Neural progenitor cell (in vitro differentiated cells): ENCODE measurements around the gene ZNF148. TPM values are rescaled to one million over a fixed set of nuclear protein-coding genes. Genes with fewer than 3 reads are reported as not detected.
"Not testable (repeated sequence)": the region's sequence is repeated elsewhere in the genome, so short reads cannot be mapped to it uniquely, and the experiment has no call there.

Experiments used
- DNase-seq: peaks from one replicate; pipeline ENCODE4 v3.0.0-alpha.2; 2016; ENCODE audit warnings: low spot score
- H2AFZ ChIP-seq: fragments of 200-600 bp; sonication (generic); replicated peaks from 2 replicates; pipeline ENCODE4 v1.6.1; 2016; ENCODE audit warnings: antibody characterized with exemption
- H3F3A ChIP-seq: fragments of 200-600 bp; sonication (generic); 2 replicates; pipeline ENCODE4 v1.6.1; 2016; ENCODE audit warnings: antibody characterized with exemption, low read depth
- H3K27ac ChIP-seq: fragments of 200-600 bp; sonication (generic); 2 replicates; pipeline ENCODE4 v1.5.1; 2016; ENCODE audit warnings: mild to moderate bottlenecking
- H3K27me3 ChIP-seq: fragments of 200-600 bp; sonication (generic); 2 replicates; pipeline ENCODE4 v1.6.1; 2016; ENCODE audit warnings: mild to moderate bottlenecking, moderate library complexity
- H3K36me3 ChIP-seq: fragments of 200-600 bp; sonication (generic); 2 replicates; pipeline ENCODE4 v1.5.1; 2016
- H3K4me1 ChIP-seq: fragments of 200-600 bp; sonication (generic); 2 replicates; pipeline ENCODE4 v1.6.1; 2016; ENCODE audit warnings: mixed run types
- H3K4me2 ChIP-seq: fragments of 200-600 bp; sonication (generic); 2 replicates; pipeline ENCODE4 v1.6.1; 2016
- H3K4me3 ChIP-seq: fragments of 200-600 bp; sonication (generic); 2 replicates; pipeline ENCODE4 v1.5.1; 2016
- H3K79me2 ChIP-seq: fragments of 200-600 bp; sonication (generic); 2 replicates; pipeline ENCODE4 v1.6.1; 2016; ENCODE audit warnings: low read depth
- H3K9ac ChIP-seq: fragments of 200-600 bp; sonication (generic); 2 replicates; pipeline ENCODE4 v1.6.1; 2016
- H3K9me3 ChIP-seq: fragments of 200-600 bp; sonication (generic); 2 replicates; pipeline ENCODE4 v1.5.1; 2016; ENCODE audit warnings: low read depth
- H4K20me1 ChIP-seq: fragments of 200-600 bp; sonication (generic); 2 replicates; pipeline ENCODE4 v1.6.1; 2016; ENCODE audit warnings: low read depth
- H3K27ac Mint-ChIP-seq: 3 replicates; pipeline ENCODE4 v1.8.0; 2021; ENCODE audit warnings: mixed read lengths
- H3K27me3 Mint-ChIP-seq: 2 replicates; pipeline ENCODE4 v1.8.0; 2022; ENCODE audit warnings: low read depth, mild to moderate bottlenecking, inconsistent platforms, moderate library complexity, mixed read lengths; ENCODE audit not compliant: insufficient read depth
- H3K36me3 Mint-ChIP-seq: 3 replicates; pipeline ENCODE4 v1.8.0; 2021; ENCODE audit warnings: mixed read lengths
- H3K4me1 Mint-ChIP-seq: 3 replicates; pipeline ENCODE4 v1.8.0; 2021; ENCODE audit warnings: mixed read lengths
- H3K4me3 Mint-ChIP-seq: 3 replicates; pipeline ENCODE4 v1.8.0; 2021; ENCODE audit warnings: mild to moderate bottlenecking, moderate library complexity, mixed read lengths
- H3K9me3 Mint-ChIP-seq: 3 replicates; pipeline ENCODE4 v1.8.0; 2020; ENCODE audit warnings: mixed read lengths
- EZH2 ChIP-seq: fragments of 200-600 bp; sonication (generic); IDR thresholded peaks from 2 replicates; pipeline ENCODE4 v1.6.1; 2017; ENCODE audit warnings: antibody characterized with exemption, mild to moderate bottlenecking, moderate library complexity
- EZH2phosphoT487 ChIP-seq: fragments of 200-600 bp; sonication (generic); IDR thresholded peaks from 2 replicates; pipeline ENCODE4 v1.6.1; 2017; ENCODE audit warnings: antibody characterized with exemption
- total RNA-seq: library from RNA; depleted of rRNA; stranded (reverse); fragments of >200 nt; gene quantifications from 2 replicates; pipeline ENCODE4 v1.2.3, GENCODE V29; 2015; ENCODE audit warnings: low replicate concordance
- TF ChIP-seq, protein P1 (sequence below): fragments of 200-600 bp; sonication (generic); IDR thresholded peaks from 2 replicates; pipeline ENCODE4 v1.5.1; 2017; ENCODE audit warnings: antibody characterized with exemption, mild to moderate bottlenecking

The ZNF148 gene
- total RNA-seq, 1 donor from 2014 or later: 37.1 TPM

DNA sequence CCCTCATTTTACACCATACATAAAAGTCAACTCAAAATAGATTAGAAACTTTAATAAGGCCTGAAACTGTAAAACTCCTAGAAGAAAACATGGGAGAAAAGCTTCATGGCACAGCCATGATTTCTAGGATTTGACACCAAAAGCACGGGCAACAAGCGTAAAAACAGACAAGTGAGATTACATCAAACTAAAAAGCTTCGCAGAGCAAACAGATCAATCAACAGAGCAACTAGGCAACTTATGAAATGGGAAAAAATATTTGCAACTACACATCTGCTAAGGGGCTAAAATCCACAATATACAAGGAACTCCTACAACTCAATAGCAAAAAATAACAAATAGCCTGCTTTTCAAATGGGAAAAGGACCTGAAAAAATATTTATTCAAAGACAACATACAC is 26.1 kb downstream of the ZNF148 start:
- no peak overlapping the region for H2AFZ ChIP-seq
- Mint-ChIP-seq H3K4me3 (no peak overlapping the region), H3K27ac (no peak overlapping the region), H3K4me1 (no peaks in the 10 kb centered on the region), H3K9me3 (peaks cover 67% of the 10 kb centered on the region), H3K36me3 (peaks cover 59% of the 10 kb centered on the region), H3K27me3 (no peaks in the 10 kb centered on the region)
- no peaks in the 10 kb centered on the region for H3F3A ChIP-seq
- no peak overlapping the region for H3K27ac ChIP-seq
- DNase-seq: no peak
- peaks cover under 1% of the 10 kb centered on the region for H3K36me3 ChIP-seq
- H3K4me3 ChIP-seq: no peak overlapping the region
- H3K79me2 ChIP-seq: peaks cover 100% of the 10 kb centered on the region
- H3K9me3 ChIP-seq: peaks cover 5% of the 10 kb centered on the region
- peaks cover 10% of the 10 kb centered on the region for H4K20me1 ChIP-seq
- no peaks in the 10 kb centered on the region for H3K27me3 ChIP-seq
- TF ChIP-seq EZH2 (no peak), EZH2phosphoT487 (no peak)
- TF ChIP-seq, protein P1, sequence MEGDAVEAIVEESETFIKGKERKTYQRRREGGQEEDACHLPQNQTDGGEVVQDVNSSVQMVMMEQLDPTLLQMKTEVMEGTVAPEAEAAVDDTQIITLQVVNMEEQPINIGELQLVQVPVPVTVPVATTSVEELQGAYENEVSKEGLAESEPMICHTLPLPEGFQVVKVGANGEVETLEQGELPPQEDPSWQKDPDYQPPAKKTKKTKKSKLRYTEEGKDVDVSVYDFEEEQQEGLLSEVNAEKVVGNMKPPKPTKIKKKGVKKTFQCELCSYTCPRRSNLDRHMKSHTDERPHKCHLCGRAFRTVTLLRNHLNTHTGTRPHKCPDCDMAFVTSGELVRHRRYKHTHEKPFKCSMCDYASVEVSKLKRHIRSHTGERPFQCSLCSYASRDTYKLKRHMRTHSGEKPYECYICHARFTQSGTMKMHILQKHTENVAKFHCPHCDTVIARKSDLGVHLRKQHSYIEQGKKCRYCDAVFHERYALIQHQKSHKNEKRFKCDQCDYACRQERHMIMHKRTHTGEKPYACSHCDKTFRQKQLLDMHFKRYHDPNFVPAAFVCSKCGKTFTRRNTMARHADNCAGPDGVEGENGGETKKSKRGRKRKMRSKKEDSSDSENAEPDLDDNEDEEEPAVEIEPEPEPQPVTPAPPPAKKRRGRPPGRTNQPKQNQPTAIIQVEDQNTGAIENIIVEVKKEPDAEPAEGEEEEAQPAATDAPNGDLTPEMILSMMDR: no peak
- no peak overlapping the region for H3K9ac ChIP-seq
- no peak overlapping the region for H3K4me2 ChIP-seq
- H3K4me1 ChIP-seq: no peaks in the 10 kb centered on the region

GRCh38 chr3:125343367-125343766 is 31.8 kb downstream of the ZNF148 start:
- H3K27me3 ChIP-seq, H3K4me3 Mint-ChIP-seq, H3K9ac ChIP-seq, H3F3A ChIP-seq, H2AFZ ChIP-seq, H4K20me1 ChIP-seq, H3K4me2 ChIP-seq, H3K27ac ChIP-seq, H3K4me1 Mint-ChIP-seq, H3K27me3 Mint-ChIP-seq, H3K27ac Mint-ChIP-seq, H3K9me3 ChIP-seq, H3K4me1 ChIP-seq, H3K4me3 ChIP-seq, DNase-seq: not testable (repeated sequence)
- peaks cover 55% of the 10 kb centered on the region for H3K36me3 Mint-ChIP-seq
- H3K9me3 Mint-ChIP-seq: peaks cover 74% of the 10 kb centered on the region
- peaks cover 16% of the 10 kb centered on the region for H3K36me3 ChIP-seq
- H3K79me2 ChIP-seq: peaks cover 97% of the 10 kb centered on the region

DNA sequence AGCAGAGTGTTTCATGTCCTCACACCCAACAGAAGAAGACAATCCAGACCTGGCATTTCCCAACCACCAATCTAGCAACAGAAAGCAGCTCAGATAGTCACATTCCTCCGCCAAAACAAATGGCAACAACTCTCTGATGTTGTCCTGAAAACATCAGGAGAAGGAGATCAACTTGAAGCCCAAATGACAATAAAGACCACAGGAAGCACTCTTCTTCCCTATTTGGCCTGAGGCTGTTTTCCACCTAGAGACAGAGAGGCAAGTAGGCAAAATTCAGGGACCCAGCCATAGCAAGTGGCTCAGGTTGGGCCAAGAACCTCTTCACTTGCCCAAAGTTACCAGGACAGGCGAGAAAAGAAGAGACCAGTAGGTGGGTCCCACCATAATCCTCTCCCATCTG is 35.0 kb downstream of the ZNF148 start:
- H3K4me3 ChIP-seq: no peak overlapping the region
- peaks cover 16% of the 10 kb centered on the region for H3K36me3 ChIP-seq
- peaks cover 4% of the 10 kb centered on the region for H3K9me3 ChIP-seq
- Mint-ChIP-seq H3K27ac (no peak overlapping the region), H3K4me1 (no peaks in the 10 kb centered on the region), H3K4me3 (no peak overlapping the region), H3K36me3 (peaks cover 39% of the 10 kb centered on the region), H3K27me3 (no peaks in the 10 kb centered on the region), H3K9me3 (peaks cover 61% of the 10 kb centered on the region)
- H3F3A ChIP-seq: no peaks in the 10 kb centered on the region
- H4K20me1 ChIP-seq: peaks cover 6% of the 10 kb centered on the region
- no peak for DNase-seq
- no peak overlapping the region for H3K9ac ChIP-seq
- no peaks in the 10 kb centered on the region for H3K4me1 ChIP-seq
- no peak overlapping the region for H3K27ac ChIP-seq
- H3K27me3 ChIP-seq: no peaks in the 10 kb centered on the region
- no peak overlapping the region for H3K4me2 ChIP-seq
- TF ChIP-seq EZH2phosphoT487: no peak
- no peak for TF ChIP-seq EZH2
- TF ChIP-seq, protein P1: no peak
- no peak overlapping the region for H2AFZ ChIP-seq
- peaks cover 97% of the 10 kb centered on the region for H3K79me2 ChIP-seq

DNA sequence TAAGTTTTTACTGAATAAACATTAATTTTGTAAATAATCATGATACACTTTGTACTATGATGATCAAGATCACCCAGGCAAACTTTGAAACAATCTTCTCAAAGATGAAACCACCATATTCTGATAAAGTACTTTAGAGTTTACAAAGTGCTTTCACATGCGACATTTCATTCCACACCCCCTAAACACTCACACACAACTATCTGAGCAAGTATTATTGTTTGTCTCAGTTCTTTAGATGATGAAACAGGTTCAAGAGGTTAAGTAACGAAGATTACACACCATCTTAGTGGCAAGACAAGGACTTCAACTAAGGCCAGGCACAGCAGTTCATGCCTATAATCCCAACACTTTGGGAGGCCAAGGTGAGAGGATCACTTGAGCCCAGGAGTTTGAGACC is 37.6 kb downstream of the ZNF148 start:
- peaks cover 6% of the 10 kb centered on the region for H4K20me1 ChIP-seq
- H3K36me3 ChIP-seq: peaks cover 9% of the 10 kb centered on the region
- peaks cover 97% of the 10 kb centered on the region for H3K79me2 ChIP-seq

More for the DNA sequence above, 37.6 kb downstream of the ZNF148 start:
- Histone ChIP-seq H3K27me3 (no peaks in the 10 kb centered on the region), H2AFZ (no peak overlapping the region), H3K9ac (no peak overlapping the region), H3K4me1 (no peaks in the 10 kb centered on the region), H3K4me3 (no peak overlapping the region), H3K27ac (no peak overlapping the region), H3K9me3 (peaks cover 4% of the 10 kb centered on the region), H3K4me2 (no peak overlapping the region), H3F3A (peaks cover 12% of the 10 kb centered on the region)
- Mint-ChIP-seq H3K36me3 (peaks cover 34% of the 10 kb centered on the region), H3K4me1 (no peaks in the 10 kb centered on the region), H3K27ac (no peak overlapping the region), H3K4me3 (no peak overlapping the region), H3K9me3 (peaks cover 53% of the 10 kb centered on the region), H3K27me3 (peaks cover 5% of the 10 kb centered on the region)
- no peak for TF ChIP-seq EZH2phosphoT487
- TF ChIP-seq, protein P1: no peak
- TF ChIP-seq EZH2: no peak
- no peak for DNase-seq
